Activated CD4-positive, alpha-beta T cell treated with anti-CD3 and anti-CD28 coated beads, Interleukin-2, Interleukin-4, amounts not matched to agents 100 ng/mL and 50 ng/mL, durations not matched to agents 16 hours and 8 hours (primary cell): ENCODE data around the gene FUT4.
"Not testable (repeated sequence)": the region's sequence is repeated elsewhere in the genome, so short reads cannot be mapped to it uniquely, and the experiment has no call there.

ENCODE experiments used
- DNase-seq: peaks from one replicate; pipeline ENCODE4 v3.0.0-alpha.2; 2020; ENCODE audit warnings: low spot score

Gene FUT4

DNA sequence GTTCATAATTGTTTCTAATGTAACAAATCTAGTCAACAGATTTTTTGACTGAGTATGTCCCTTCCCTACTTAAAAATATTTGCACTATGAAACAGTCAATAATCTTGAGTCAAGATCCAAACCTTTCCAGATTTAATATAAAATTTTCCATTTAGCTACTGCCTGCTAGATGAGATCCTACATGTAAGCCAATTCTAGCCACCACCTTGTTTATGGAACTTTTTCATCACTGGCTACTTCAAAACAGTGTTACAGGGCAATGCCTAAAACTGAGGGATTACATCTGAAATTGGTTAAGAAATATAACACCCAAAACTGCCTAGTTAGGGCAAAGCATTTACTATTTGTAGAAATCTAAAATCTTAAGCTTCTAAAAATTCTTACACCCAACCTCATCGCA is 10.5 kb upstream of the FUT4 start:
- DNase-seq, result no peak

- no peak for DNase-seq
These were observed 9.8 kb upstream of the FUT4 start for GRCh38 chr11:94533696-94534630.

DNA sequence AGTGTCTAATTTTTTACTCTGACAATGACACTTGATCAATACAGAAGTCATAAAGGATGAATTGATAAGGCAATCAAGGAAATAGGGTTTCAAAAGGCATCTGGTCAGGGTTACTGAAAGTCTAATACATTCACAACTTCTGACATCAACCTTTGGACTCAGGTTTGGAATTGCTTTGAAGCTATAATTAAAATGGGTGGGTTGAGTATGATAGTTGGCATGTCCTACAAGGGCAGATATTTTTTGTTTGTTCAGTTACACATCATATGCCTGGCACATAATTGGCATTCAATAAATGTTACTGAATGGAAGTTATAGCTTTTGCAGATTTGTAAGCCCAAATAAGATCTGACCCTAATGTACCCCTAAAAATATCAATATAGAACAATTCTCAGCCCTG is 7.3 kb upstream of the FUT4 start:
- no peak for DNase-seq

GRCh38 chr11:94537031-94537600 is 6.6 kb upstream of the FUT4 start:
- no peak for DNase-seq

GRCh38 chr11:94539420-94539819 is 4.3 kb upstream of the FUT4 start:
- DNase-seq, result no peak

DNA sequence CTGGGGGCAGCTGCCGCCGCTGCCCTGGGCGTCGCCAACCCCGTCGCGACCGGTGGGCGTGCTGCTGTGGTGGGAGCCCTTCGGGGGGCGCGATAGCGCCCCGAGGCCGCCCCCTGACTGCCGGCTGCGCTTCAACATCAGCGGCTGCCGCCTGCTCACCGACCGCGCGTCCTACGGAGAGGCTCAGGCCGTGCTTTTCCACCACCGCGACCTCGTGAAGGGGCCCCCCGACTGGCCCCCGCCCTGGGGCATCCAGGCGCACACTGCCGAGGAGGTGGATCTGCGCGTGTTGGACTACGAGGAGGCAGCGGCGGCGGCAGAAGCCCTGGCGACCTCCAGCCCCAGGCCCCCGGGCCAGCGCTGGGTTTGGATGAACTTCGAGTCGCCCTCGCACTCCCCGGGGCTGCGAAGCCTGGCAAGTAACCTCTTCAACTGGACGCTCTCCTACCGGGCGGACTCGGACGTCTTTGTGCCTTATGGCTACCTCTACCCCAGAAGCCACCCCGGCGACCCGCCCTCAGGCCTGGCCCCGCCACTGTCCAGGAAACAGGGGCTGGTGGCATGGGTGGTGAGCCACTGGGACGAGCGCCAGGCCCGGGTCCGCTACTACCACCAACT is 1.0 kb downstream of the FUT4 start:
- DNase-seq, result no peak

DNA sequence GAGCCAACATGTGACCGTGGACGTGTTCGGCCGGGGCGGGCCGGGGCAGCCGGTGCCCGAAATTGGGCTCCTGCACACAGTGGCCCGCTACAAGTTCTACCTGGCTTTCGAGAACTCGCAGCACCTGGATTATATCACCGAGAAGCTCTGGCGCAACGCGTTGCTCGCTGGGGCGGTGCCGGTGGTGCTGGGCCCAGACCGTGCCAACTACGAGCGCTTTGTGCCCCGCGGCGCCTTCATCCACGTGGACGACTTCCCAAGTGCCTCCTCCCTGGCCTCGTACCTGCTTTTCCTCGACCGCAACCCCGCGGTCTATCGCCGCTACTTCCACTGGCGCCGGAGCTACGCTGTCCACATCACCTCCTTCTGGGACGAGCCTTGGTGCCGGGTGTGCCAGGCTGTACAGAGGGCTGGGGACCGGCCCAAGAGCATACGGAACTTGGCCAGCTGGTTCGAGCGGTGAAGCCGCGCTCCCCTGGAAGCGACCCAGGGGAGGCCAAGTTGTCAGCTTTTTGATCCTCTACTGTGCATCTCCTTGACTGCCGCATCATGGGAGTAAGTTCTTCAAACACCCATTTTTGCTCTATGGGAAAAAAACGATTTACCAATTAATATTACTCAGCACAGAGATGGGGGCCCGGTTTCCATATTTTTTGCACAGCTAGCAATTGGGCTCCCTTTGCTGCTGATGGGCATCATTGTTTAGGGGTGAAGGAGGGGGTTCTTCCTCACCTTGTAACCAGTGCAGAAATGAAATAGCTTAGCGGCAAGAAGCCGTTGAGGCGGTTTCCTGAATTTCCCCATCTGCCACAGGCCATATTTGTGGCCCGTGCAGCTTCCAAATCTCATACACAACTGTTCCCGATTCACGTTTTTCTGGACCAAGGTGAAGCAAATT is 1.8 kb downstream of the FUT4 start:
- no peak for DNase-seq

- DNase-seq, result no peak
These were observed 2.4 kb downstream of the FUT4 start for GRCh38 chr11:94546162-94546470.

DNA sequence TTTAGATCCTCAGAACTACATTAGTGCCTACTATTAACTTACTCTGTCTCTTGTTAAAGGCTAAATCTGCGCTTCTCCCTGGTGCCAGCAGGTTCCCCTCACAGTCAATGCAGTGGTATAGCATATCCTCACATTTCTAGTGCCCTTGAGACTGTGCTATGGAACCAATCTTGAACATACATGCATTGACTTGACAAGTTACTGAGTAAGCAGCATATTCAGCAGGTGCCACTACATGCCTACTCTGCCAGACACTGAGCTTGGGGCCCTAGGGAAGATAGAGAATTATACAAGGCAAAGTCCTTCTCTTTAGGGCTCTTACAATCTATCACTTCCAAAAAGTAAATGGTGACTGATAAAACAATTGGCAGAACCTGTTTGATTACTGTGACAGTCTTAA is 3.2 kb downstream of the FUT4 start:
- no peak for DNase-seq

- DNase-seq, result no peak
These were observed 5.4 kb downstream of the FUT4 start for GRCh38 chr11:94549146-94549545.

- DNase-seq, result no peak
These were observed 6.8 kb downstream of the FUT4 start for GRCh38 chr11:94550513-94550912.

GRCh38 chr11:94553938-94554337 is 10.2 kb downstream of the FUT4 start:
- no peak for DNase-seq

GRCh38 chr11:94555752-94556329 is 12.1 kb downstream of the FUT4 start:
- not testable (repeated sequence) for DNase-seq

- no peak for DNase-seq
These were observed 13.7 kb downstream of the FUT4 start for GRCh38 chr11:94557421-94557820.

DNA sequence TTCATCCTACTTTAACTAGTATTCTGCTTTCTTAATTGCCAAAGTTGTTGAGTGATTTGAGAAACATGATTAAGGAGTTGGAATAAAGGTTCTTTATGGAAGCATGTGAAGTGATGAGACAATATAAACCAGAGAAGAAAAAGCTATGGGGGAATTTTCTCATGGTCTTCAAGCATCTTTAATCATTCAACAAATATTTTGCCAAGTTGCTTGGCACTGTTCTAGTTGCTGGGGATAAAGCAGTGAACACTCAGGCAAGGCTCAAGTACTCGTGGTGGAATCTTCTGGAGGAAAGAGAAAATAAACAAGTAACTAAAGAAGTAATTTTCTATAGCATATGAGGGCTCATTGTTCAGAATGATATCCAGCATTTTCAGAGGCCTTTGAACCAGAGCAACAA is 14.3 kb downstream of the FUT4 start:
- DNase-seq, result no peak

DNA sequence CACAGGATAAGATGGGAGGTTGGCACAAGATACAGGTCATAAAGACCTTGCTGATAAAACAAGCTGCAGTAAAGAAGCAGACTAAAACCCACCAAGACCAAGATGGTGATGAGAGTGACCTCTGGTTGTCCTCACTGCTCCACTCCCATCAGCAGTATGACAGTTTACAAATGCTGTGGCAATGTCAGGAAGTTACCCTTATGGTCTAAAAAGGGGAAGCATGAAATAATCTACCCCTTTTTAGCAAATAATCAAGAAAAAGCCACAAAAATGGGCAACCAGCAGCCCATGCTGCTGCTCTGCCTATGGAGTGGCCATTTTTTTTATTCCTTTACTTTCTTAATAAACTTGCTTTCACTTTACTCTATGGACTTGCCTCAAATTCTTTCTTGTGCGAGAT is 14.7 kb downstream of the FUT4 start:
- DNase-seq, result no peak

GRCh38 chr11:94558932-94559331 is 15.2 kb downstream of the FUT4 start:
- no peak for DNase-seq

DNA sequence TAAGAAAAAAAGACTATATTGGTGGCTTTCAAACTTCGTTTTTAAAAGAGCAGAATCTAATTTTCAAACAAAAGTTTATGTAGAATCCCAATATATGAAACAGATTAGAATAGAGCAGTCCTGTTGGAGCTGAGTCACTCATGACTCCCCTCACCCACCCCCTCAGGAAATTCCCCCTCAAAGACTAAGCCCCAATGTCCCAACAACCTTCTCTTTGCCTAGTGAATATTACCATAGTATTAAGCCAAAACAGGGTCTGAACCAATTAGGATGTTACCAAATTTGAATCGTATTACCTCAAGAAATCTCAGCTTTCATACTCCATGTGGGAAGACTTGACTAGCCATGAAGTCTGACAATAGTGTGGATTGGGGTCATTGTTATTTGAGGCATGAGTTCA is 15.6 kb downstream of the FUT4 start:
- no peak for DNase-seq

DNA sequence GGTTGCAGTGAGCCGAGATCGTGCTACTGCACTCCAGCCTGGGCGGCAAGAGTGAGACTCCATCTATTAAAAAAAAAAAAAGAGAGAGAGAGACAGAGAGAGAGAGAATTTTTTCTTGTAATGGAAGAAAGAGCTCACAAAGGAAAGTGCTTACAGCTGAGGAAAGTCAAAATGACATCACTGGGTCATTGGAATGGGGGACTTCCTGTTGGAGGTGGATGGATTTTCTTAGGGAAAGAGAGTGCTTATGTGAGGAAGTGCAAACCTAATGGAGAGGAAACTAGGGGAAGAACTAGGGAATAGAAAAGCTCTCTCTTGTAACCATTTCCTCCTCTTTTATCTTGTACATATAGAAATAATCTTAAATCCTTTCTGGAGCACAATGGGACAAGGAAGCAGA is 17.1 kb downstream of the FUT4 start:
- no peak for DNase-seq

- no peak for DNase-seq
These were observed 19.6 kb downstream of the FUT4 start for GRCh38 chr11:94563176-94563847.

DNA sequence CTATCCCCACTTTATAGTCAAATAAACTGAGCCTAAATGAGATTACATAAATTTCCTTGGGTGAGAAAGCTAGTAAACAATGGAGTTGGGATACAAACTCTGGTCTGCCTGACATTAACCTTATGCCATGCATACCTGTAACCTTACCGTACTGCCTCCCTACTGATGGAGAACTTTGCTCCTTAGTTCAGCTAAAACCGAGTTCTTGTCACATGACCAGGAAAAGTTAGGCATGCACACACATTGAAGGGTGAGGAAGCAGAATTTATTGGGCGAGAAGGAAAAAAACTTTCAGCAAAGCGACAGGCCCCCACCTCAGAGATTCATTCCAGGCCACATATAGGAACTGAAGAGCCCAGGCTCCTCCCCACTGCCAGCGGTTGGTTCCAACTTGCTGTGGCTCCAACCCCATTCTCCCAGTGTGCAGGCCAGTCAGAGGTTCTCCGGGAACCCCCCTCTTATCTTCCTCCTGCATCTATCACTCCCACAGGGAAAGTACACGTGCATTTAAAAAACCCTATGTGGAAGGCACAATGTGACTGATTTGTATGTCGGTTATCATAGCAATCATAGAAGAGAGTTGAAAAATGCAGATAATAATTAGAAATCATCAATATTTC is 20.2 kb downstream of the FUT4 start:
- no peak for DNase-seq
